Erythroblast (primary cell): ENCODE measurements around the gene LSM6.

Experiments used
- GATA1 ChIP-seq: IDR thresholded peaks from 2 replicates; pipeline ENCODE4 v1.6.1; 2011; ENCODE audit warnings: low read depth, mild to moderate bottlenecking, control low read depth, low read length, moderate library complexity
- POLR2A ChIP-seq: IDR thresholded peaks from 2 replicates; pipeline ENCODE4 v1.6.1; 2011; ENCODE audit warnings: mild to moderate bottlenecking, low read length

- no peak for TF ChIP-seq POLR2A
- TF ChIP-seq GATA1: no peak
Observed at GRCh38 chr4:146158036-146158745, 17.3 kb upstream of the LSM6 start.
